ENCODE measurements around the gene CACNG3. TPM values are rescaled to one million over a fixed set of nuclear protein-coding genes. Genes with fewer than 3 reads are reported as not detected.

Gene CACNG3
- total RNA-seq, 1 experiment from 2014 or later: not detected

GRCh38 chr16:24288516-24288915 is 32.4 kb downstream of the CACNG3 start:
- H3K4me3 ChIP-seq: no peak overlapping the region
- no TSS peak for BruUV-seq (replicated peaks)
- H3K27ac ChIP-seq: no peak overlapping the region
- TF ChIP-seq CTCF (conservative IDR thresholded peaks at IDR 0.05): no peak
- TF ChIP-seq EZH2 (IDR thresholded peaks at IDR 0.05; ENCODE audit: low read depth): no peak
- no peaks in the 10 kb centered on the region for H3F3A ChIP-seq (ENCODE audit: insufficient read depth, low read depth)
- H2AFZ ChIP-seq: no peak overlapping the region
- intact Hi-C loops (cut with micrococcal nuclease; ENCODE audit: unreplicated experiment): no loop called here
- H3K4me2 ChIP-seq: no peak overlapping the region
- H3K27me3 ChIP-seq (ENCODE audit: insufficient read depth, low read depth): peaks cover 21% of the 10 kb centered on the region
- ChIA-PET POLR2A (ENCODE audit: unreplicated experiment) (no interaction called here), CTCF (no interaction called here)
- H3K9me3 ChIP-seq (ENCODE audit: insufficient read depth, low read depth): no peaks in the 10 kb centered on the region
- no peaks in the 10 kb centered on the region for H3K36me3 ChIP-seq (ENCODE audit: low read depth)
- no peaks in the 10 kb centered on the region for H3K79me2 ChIP-seq (ENCODE audit: low read depth)
- H3K4me1 ChIP-seq (replicated peaks; ENCODE audit: insufficient read depth): no peaks in the 10 kb centered on the region
- no peak for DNase-seq
- no peaks in the 10 kb centered on the region for H3K9me2 ChIP-seq (ENCODE audit: insufficient read depth)
- no peaks in the 10 kb centered on the region for H4K20me1 ChIP-seq (ENCODE audit: insufficient read depth)

- Histone ChIP-seq H2AFZ (no peak overlapping the region), H3K4me2 (no peak overlapping the region), H3K27me3 (ENCODE audit: insufficient read depth, low read depth) (peaks cover 21% of the 10 kb centered on the region), H3K4me3 (no peak overlapping the region), H3K36me3 (ENCODE audit: low read depth) (no peaks in the 10 kb centered on the region), H3K27ac (no peak overlapping the region), H3F3A (ENCODE audit: insufficient read depth, low read depth) (no peaks in the 10 kb centered on the region), H3K9me2 (ENCODE audit: insufficient read depth) (no peaks in the 10 kb centered on the region), H3K9me3 (ENCODE audit: insufficient read depth, low read depth) (no peaks in the 10 kb centered on the region), H3K4me1 (replicated peaks; ENCODE audit: insufficient read depth) (no peaks in the 10 kb centered on the region), H4K20me1 (ENCODE audit: insufficient read depth) (no peaks in the 10 kb centered on the region), H3K79me2 (ENCODE audit: low read depth) (no peaks in the 10 kb centered on the region)
- TF ChIP-seq EZH2 (IDR thresholded peaks at IDR 0.05; ENCODE audit: low read depth) (no peak), CTCF (conservative IDR thresholded peaks at IDR 0.05) (no peak)
- DNase-seq: no peak
- no TSS peak for BruUV-seq (replicated peaks)
- intact Hi-C loops (cut with micrococcal nuclease; ENCODE audit: unreplicated experiment): no loop called here
- ChIA-PET POLR2A (ENCODE audit: unreplicated experiment) (no interaction called here), CTCF (interaction anchor here (0.5 kb wide), 1 partner anchor 987 kb away, joined by 4 read pairs; no protein-coding TSS in a partner anchor)
Measured at GRCh38 chr16:24289166-24289700, 33.1 kb downstream of the CACNG3 start.

GRCh38 chr16:24291932-24292331 is 35.8 kb downstream of the CACNG3 start:
- no peak overlapping the region for H3K4me2 ChIP-seq
- ChIA-PET CTCF (no interaction called here), POLR2A (ENCODE audit: unreplicated experiment) (no interaction called here)
- intact Hi-C loops (cut with micrococcal nuclease; ENCODE audit: unreplicated experiment): no loop called here
- no peak for DNase-seq
- no peak overlapping the region for H3K27ac ChIP-seq
- H3K4me1 ChIP-seq (replicated peaks; ENCODE audit: insufficient read depth): no peaks in the 10 kb centered on the region
- BruUV-seq (replicated peaks): no TSS peak
- H3K4me3 ChIP-seq: no peak overlapping the region
- no peaks in the 10 kb centered on the region for H3K9me3 ChIP-seq (ENCODE audit: insufficient read depth, low read depth)
- no peak for TF ChIP-seq CTCF (conservative IDR thresholded peaks at IDR 0.05)
- TF ChIP-seq EZH2 (IDR thresholded peaks at IDR 0.05; ENCODE audit: low read depth): no peak
- no peaks in the 10 kb centered on the region for H3K79me2 ChIP-seq (ENCODE audit: low read depth)
- no peaks in the 10 kb centered on the region for H3F3A ChIP-seq (ENCODE audit: insufficient read depth, low read depth)
- peaks cover 26% of the 10 kb centered on the region for H3K27me3 ChIP-seq (ENCODE audit: insufficient read depth, low read depth)
- H4K20me1 ChIP-seq (ENCODE audit: insufficient read depth): no peaks in the 10 kb centered on the region
- H3K36me3 ChIP-seq (ENCODE audit: low read depth): no peaks in the 10 kb centered on the region
- no peaks in the 10 kb centered on the region for H3K9me2 ChIP-seq (ENCODE audit: insufficient read depth)
- H2AFZ ChIP-seq: no peak overlapping the region

Data from PC-9 (cell line).